Measurements from ENCODE around the gene PCNX1. TPM values are rescaled to one million over a fixed set of nuclear protein-coding genes. Genes with fewer than 3 reads are reported as not detected.

Gene PCNX1
- total RNA-seq, 1 donor from 2014 or later, result 62.5 TPM

DNA sequence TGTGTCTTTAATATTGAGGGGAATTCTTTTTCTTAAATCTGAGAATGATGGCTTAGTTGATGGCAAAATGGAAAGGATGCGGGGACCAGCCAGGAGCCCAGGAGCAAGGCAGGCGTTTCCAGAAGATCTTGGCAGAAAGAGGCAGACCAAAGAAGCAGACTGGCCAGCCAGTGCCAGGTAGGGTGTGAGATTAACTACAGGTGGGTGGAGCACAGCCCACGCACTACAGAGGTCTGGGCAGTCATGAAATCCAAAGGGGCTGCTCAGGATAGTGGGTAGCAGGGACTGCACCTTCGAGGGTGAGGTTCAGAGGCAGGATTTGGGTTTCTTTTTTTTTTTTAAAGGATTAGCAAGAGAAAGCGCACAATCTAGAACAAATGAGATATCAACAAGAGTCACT lies 17.7 kb upstream of the PCNX1 start:
- TF ChIP-seq, protein P1, sequence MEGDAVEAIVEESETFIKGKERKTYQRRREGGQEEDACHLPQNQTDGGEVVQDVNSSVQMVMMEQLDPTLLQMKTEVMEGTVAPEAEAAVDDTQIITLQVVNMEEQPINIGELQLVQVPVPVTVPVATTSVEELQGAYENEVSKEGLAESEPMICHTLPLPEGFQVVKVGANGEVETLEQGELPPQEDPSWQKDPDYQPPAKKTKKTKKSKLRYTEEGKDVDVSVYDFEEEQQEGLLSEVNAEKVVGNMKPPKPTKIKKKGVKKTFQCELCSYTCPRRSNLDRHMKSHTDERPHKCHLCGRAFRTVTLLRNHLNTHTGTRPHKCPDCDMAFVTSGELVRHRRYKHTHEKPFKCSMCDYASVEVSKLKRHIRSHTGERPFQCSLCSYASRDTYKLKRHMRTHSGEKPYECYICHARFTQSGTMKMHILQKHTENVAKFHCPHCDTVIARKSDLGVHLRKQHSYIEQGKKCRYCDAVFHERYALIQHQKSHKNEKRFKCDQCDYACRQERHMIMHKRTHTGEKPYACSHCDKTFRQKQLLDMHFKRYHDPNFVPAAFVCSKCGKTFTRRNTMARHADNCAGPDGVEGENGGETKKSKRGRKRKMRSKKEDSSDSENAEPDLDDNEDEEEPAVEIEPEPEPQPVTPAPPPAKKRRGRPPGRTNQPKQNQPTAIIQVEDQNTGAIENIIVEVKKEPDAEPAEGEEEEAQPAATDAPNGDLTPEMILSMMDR (IDR thresholded peaks at IDR 0.05; ENCODE audit: partially characterized antibody, unreplicated experiment), result no peak
- H3K27me3 Mint-ChIP-seq (ENCODE audit: unreplicated experiment), result peaks cover 1% of the 10 kb centered on the region
- DNase-seq, result no peak
- no peak overlapping the region for H3K4me3 Mint-ChIP-seq (ENCODE audit: unreplicated experiment)
- H3K9me3 Mint-ChIP-seq (ENCODE audit: unreplicated experiment), result peaks cover 1% of the 10 kb centered on the region
- H3K27ac Mint-ChIP-seq (ENCODE audit: unreplicated experiment), result no peak overlapping the region
- no peaks in the 10 kb centered on the region for H3K36me3 Mint-ChIP-seq (ENCODE audit: unreplicated experiment)
- peaks cover 5% of the 10 kb centered on the region for H3K4me1 Mint-ChIP-seq (ENCODE audit: low read depth, unreplicated experiment)

DNA sequence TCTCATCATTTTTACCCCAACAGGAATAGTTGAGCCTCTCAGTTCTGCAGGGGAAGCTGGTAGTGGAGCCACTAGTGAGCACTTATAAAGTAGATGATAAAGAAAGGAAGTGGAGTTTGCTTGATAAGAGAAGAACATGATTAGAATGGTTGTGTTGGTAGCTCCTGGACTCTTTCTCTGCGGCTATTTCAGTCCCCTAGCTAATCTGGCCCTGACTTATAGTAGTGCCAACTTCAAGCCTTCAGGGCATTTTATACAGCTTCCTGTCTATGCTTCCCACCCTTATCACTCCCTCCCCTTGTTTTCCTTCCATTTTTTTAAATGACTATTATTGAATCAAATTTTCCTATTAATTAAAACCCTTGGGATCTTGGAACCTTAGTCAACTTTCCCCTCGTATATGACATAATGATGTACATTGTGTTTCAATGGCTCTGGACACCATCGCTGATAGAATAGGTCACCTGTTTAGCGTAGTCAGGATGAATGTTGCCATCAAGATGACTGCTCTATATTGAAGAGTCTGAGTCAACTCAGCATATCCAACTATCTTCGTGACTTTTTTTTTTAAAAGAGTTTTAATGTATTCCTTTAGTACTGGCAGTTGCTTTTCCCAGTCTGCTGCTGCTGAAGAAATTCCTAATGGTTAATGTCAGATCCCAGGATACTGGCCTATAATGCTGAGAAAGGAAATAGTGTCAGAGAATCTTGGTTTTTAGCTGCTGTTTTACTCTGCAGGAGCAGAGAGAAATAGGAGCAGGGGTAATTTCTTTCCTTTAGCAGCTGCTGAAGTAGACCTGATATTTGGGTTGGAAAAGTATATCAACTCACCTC lies 16.2 kb upstream of the PCNX1 start:
- Mint-ChIP-seq H3K4me1 (ENCODE audit: low read depth, unreplicated experiment) (no peaks in the 10 kb centered on the region), H3K27me3 (ENCODE audit: unreplicated experiment) (peaks cover 1% of the 10 kb centered on the region), H3K27ac (ENCODE audit: unreplicated experiment) (no peak overlapping the region), H3K9me3 (ENCODE audit: unreplicated experiment) (peaks cover 1% of the 10 kb centered on the region), H3K36me3 (ENCODE audit: unreplicated experiment) (no peaks in the 10 kb centered on the region), H3K4me3 (ENCODE audit: unreplicated experiment) (no peak overlapping the region)
- TF ChIP-seq, protein P1 (IDR thresholded peaks at IDR 0.05; ENCODE audit: partially characterized antibody, unreplicated experiment), result no peak
- DNase-seq, result no peak

DNA sequence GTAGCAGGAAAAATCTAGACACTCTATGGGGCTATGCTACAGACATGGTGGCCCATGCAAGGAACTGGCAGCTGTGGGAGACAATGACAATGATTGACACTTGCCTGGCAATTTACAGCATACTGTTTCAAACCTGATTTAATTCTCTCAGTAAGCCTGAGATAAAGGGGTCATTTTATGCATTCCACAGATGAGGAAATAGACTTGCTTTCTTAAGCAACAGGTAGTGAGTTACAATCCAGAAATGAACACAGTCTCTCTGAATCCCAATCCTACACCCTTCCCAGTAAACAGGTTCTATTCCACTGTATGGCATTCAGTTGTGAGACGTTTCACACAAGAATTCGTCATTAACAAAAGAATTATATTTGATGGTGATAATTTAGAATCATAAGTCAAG lies 15.5 kb upstream of the PCNX1 start:
- Mint-ChIP-seq H3K27ac (ENCODE audit: unreplicated experiment) (no peak overlapping the region), H3K36me3 (ENCODE audit: unreplicated experiment) (no peaks in the 10 kb centered on the region), H3K4me3 (ENCODE audit: unreplicated experiment) (no peak overlapping the region), H3K4me1 (ENCODE audit: low read depth, unreplicated experiment) (no peaks in the 10 kb centered on the region), H3K9me3 (ENCODE audit: unreplicated experiment) (peaks cover 1% of the 10 kb centered on the region), H3K27me3 (ENCODE audit: unreplicated experiment) (peaks cover 1% of the 10 kb centered on the region)
- no peak for DNase-seq
- TF ChIP-seq, protein P1 (IDR thresholded peaks at IDR 0.05; ENCODE audit: partially characterized antibody, unreplicated experiment), result no peak

DNA sequence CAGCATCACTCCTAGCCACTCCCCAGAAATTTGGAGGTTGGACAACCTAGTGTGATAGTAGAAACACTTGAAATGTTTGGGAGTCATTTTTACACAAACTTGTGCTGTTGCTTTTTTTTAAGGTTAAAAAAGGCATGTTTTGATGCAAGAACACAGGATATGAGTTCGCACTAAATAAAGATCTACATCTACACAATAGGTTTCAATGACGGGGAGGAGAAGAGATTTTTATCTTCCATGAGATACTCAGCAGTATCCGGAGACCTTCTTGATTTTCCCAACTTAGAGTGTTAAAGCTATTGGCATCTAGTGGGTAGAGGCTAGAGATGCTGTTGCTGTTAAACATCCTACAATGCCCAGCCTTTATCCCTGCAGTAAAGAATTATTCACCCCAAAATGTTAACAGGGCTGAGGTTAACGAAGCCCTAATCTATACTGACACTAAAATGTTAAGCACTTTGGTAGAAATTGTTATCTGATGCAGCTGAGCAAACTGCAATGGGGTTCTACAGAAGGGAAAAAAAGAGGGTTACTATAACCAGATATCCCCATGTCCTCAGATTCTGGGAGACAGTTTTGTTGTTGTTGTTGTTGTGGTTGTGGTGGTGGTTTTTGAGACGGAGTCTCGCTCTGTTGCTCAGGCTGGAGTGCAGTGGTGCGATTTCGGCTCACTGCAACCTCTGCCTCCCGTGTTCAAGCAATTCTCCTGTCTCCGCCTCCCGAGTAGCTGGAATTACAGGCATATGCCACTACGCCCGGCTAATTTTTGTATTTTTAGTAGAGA lies 14.0 kb upstream of the PCNX1 start:
- Mint-ChIP-seq H3K9me3 (ENCODE audit: unreplicated experiment) (peaks cover 1% of the 10 kb centered on the region), H3K4me3 (ENCODE audit: unreplicated experiment) (no peak overlapping the region), H3K4me1 (ENCODE audit: low read depth, unreplicated experiment) (no peaks in the 10 kb centered on the region), H3K27me3 (ENCODE audit: unreplicated experiment) (peaks cover 1% of the 10 kb centered on the region), H3K36me3 (ENCODE audit: unreplicated experiment) (no peaks in the 10 kb centered on the region), H3K27ac (ENCODE audit: unreplicated experiment) (no peak overlapping the region)
- TF ChIP-seq, protein P1 (IDR thresholded peaks at IDR 0.05; ENCODE audit: partially characterized antibody, unreplicated experiment), result no peak
- no peak for DNase-seq

DNA sequence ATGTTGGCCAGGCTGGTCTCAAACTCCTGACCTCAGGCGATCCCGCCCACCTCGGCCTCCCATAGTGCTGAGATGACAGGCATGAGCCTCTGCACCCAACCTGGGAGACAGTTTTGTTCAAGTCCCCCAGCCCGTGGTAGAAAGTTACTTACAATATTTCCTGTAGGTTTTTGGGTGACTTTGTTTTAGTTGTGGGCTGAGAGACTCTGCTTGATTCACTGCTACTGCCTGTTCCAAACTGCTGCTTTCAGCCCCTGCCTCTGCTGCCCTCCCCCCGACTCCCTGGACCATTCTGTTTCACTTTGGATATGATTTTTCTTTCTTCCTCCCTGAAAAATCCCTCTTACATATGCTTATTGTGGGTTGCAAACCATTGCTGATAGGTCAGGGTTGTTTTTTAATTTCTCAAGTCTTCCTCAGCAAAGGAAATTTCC lies 13.4 kb upstream of the PCNX1 start:
- peaks cover 1% of the 10 kb centered on the region for H3K9me3 Mint-ChIP-seq (ENCODE audit: unreplicated experiment)
- H3K4me3 Mint-ChIP-seq (ENCODE audit: unreplicated experiment), result no peak overlapping the region
- H3K36me3 Mint-ChIP-seq (ENCODE audit: unreplicated experiment), result no peaks in the 10 kb centered on the region
- H3K27ac Mint-ChIP-seq (ENCODE audit: unreplicated experiment), result no peak overlapping the region
- TF ChIP-seq, protein P1 (IDR thresholded peaks at IDR 0.05; ENCODE audit: partially characterized antibody, unreplicated experiment), result no peak
- DNase-seq, result no peak
- no peaks in the 10 kb centered on the region for H3K4me1 Mint-ChIP-seq (ENCODE audit: low read depth, unreplicated experiment)
- H3K27me3 Mint-ChIP-seq (ENCODE audit: unreplicated experiment), result peaks cover 1% of the 10 kb centered on the region
